ENCODE measurements around the gene PRAMEF20.
"Not testable (repeated sequence)": the region's sequence is repeated elsewhere in the genome, so short reads cannot be mapped to it uniquely, and the experiment has no call there.

- TF ChIP-seq CTCF, EP300 (IDR thresholded peaks at IDR 0.05): not testable (repeated sequence)
Observed at GRCh38 chr1:13439104-13439783, 29.0 kb downstream of the PRAMEF20 start.
